ENCODE results near the gene BCAS1.

- TF ChIP-seq CTCF (conservative IDR thresholded peaks at IDR 0.05) (no peak), EZH2 (IDR thresholded peaks at IDR 0.05; ENCODE audit: low read depth) (no peak)
Measured at GRCh38 chr20:53903652-53903987, 166.8 kb downstream of the BCAS1 start.
